IMR-90 (cell line): Measurements from ENCODE around the gene CRY2. TPM values are rescaled to one million over a fixed set of nuclear protein-coding genes. Genes with fewer than 3 reads are reported as not detected.

Experiments used
- ATAC-seq: fragments of 200-7000 bp; cut with Tn5 transposase; 2 replicates; pipeline ENCODE4 v1.9.1; 2020; ENCODE audit warnings: low read depth, mild to moderate bottlenecking, moderate library complexity
- BruUV-seq: library from RNA; stranded (reverse); fragments of 400-500 nt; replicated peaks from 2 replicates; lab custom pipeline; 2021; lab: Mats Ljungman, UMichigan
- CTCF ChIA-PET: fragments of 300-600 bp; formaldehyde crosslinking; extraction: SDS; loops from one replicate; lab custom pipeline; 2021; ENCODE audit warnings: antibody characterized with exemption; lab: Yijun Ruan, JAX
- POLR2A ChIA-PET: fragments of 300-600 bp; sonication (Branson Sonifier 250); formaldehyde crosslinking; loops from one replicate; lab custom pipeline; 2022; ENCODE audit warnings: antibody characterized with exemption; ENCODE audit not compliant: unreplicated experiment; lab: Charles Lee
- DNase-seq: peaks from one replicate; pipeline ENCODE4 v3.0.0; 2013
- H2AFZ ChIP-seq: replicated peaks from 2 replicates; pipeline ENCODE3; 2013; ENCODE audit warnings: low read length, mild to moderate bottlenecking; ENCODE audit not compliant: poor library complexity
- H2AK5ac ChIP-seq: 2 replicates; pipeline ENCODE4 v1.6.1; 2013; ENCODE audit warnings: low read depth, low read length, inconsistent platforms
- H2AK9ac ChIP-seq: replicated peaks from 2 replicates; pipeline ENCODE3; 2013; ENCODE audit warnings: mild to moderate bottlenecking, low read depth, low read length, moderate library complexity; ENCODE audit not compliant: poor library complexity
- H2BK120ac ChIP-seq: 2 replicates; pipeline ENCODE4 v1.6.1; 2013; ENCODE audit warnings: low read depth, low read length, inconsistent platforms
- H2BK15ac ChIP-seq: 3 replicates; pipeline ENCODE4 v1.6.1; 2013; ENCODE audit warnings: low read depth, low read length, inconsistent platforms
- H2BK20ac ChIP-seq: 2 replicates; pipeline ENCODE4 v1.6.1; 2013; ENCODE audit warnings: low read depth, mild to moderate bottlenecking, inconsistent platforms, low read length, moderate library complexity
- H2BK5ac ChIP-seq: 2 replicates; pipeline ENCODE4 v1.6.1; 2013; ENCODE audit warnings: mild to moderate bottlenecking, low read depth, low read length, inconsistent platforms; ENCODE audit not compliant: poor library complexity, severe bottlenecking
- H3K14ac ChIP-seq: replicated peaks from 2 replicates; pipeline ENCODE4 v1.6.1; 2013; ENCODE audit warnings: low read depth, low read length, inconsistent platforms
- H3K18ac ChIP-seq: 2 replicates; pipeline ENCODE4 v1.6.1; 2013; ENCODE audit warnings: low read depth, low read length, control low read depth
- H3K23ac ChIP-seq: 2 replicates; pipeline ENCODE4 v1.6.1; 2013; ENCODE audit warnings: low read depth, low read length, inconsistent platforms
- H3K27ac ChIP-seq: 2 replicates; pipeline ENCODE4 v1.5.1; 2013; ENCODE audit warnings: mild to moderate bottlenecking, control low read depth, low read length; ENCODE audit not compliant: insufficient read depth
- H3K27me3 ChIP-seq: 2 replicates; pipeline ENCODE4 v1.6.1; 2013; ENCODE audit warnings: low read length; ENCODE audit not compliant: control insufficient read depth, insufficient read depth
- H3K36me3 ChIP-seq: 2 replicates; pipeline ENCODE4 v1.6.1; 2013; ENCODE audit warnings: low read length, mixed read lengths; ENCODE audit not compliant: control insufficient read depth, insufficient read depth
- H3K4ac ChIP-seq: 2 replicates; pipeline ENCODE4 v1.6.1; 2013; ENCODE audit warnings: low read depth, low read length, inconsistent platforms
- H3K4me1 ChIP-seq: 2 replicates; pipeline ENCODE4 v1.6.1; 2013; ENCODE audit warnings: low read length, mixed read lengths; ENCODE audit not compliant: control insufficient read depth, insufficient read depth
- H3K4me2 ChIP-seq: 2 replicates; pipeline ENCODE4 v1.6.1; 2013; ENCODE audit warnings: low read depth, mild to moderate bottlenecking, control low read depth, low read length, moderate library complexity
- H3K4me3 ChIP-seq: 2 replicates; pipeline ENCODE4 v1.5.1; 2013; ENCODE audit warnings: low read depth, mild to moderate bottlenecking, control low read depth, low read length, moderate library complexity; ENCODE audit not compliant: insufficient read depth
- H3K56ac ChIP-seq: 2 replicates; pipeline ENCODE4 v1.6.1; 2013; ENCODE audit warnings: low read length, inconsistent platforms; ENCODE audit not compliant: insufficient read depth; ENCODE audit errors: extremely low read depth
- H3K79me1 ChIP-seq, 2 experiments: 2 replicates each; pipeline ENCODE4 v1.6.1; 2013; ENCODE audit warnings: low read length in 2 of 2, inconsistent platforms in 1 of 2, low read depth in 1 of 2
- H3K9ac ChIP-seq: 2 replicates; pipeline ENCODE4 v1.6.1; 2013; ENCODE audit warnings: low read depth, low read length, control low read depth
- H3K9me1 ChIP-seq: 2 replicates; pipeline ENCODE4 v1.6.1; 2013; ENCODE audit warnings: low read length, inconsistent platforms; ENCODE audit not compliant: insufficient read depth
- H3K9me3 ChIP-seq: 2 replicates; pipeline ENCODE4 v1.6.1; 2013; ENCODE audit warnings: low read length; ENCODE audit not compliant: control insufficient read depth, insufficient read depth
- H4K20me1 ChIP-seq: 2 replicates; pipeline ENCODE4 v1.6.1; 2013; ENCODE audit warnings: low read length, inconsistent platforms; ENCODE audit not compliant: insufficient read depth
- H4K5ac ChIP-seq: 2 replicates; pipeline ENCODE4 v1.6.1; 2013; ENCODE audit warnings: mild to moderate bottlenecking, low read depth, low read length, control low read depth
- H4K8ac ChIP-seq, 2 experiments: 2 replicates each; pipeline ENCODE4 v1.6.1; 2013; ENCODE audit warnings: low read depth in 2 of 2, low read length in 2 of 2, control low read depth in 1 of 2, inconsistent platforms in 1 of 2
- H4K91ac ChIP-seq: 2 replicates; pipeline ENCODE4 v1.6.1; 2013; ENCODE audit warnings: low read depth, low read length, inconsistent platforms; ENCODE audit not compliant: insufficient read depth
- MAFK ChIP-seq: IDR thresholded peaks from 2 replicates; pipeline ENCODE4 v1.6.1; 2012; ENCODE audit warnings: low read depth, low read length, improper control_type of control experiment
- MAZ ChIP-seq: IDR thresholded peaks from 2 replicates; pipeline ENCODE4 v1.6.1; 2012; ENCODE audit warnings: low read depth, mild to moderate bottlenecking, low read length, improper control_type of control experiment, moderate library complexity, borderline replicate concordance
- MXI1 ChIP-seq: IDR thresholded peaks from 2 replicates; pipeline ENCODE4 v1.6.1; 2012; ENCODE audit warnings: low read depth, mild to moderate bottlenecking, low read length, moderate library complexity, borderline replicate concordance
- WGBS, 2 experiments: methylation state at CpG; one replicate each; pipeline versions ENCODE4 v1.1.5 to v1.1.7; 2013; ENCODE audit warnings: missing lambda C conversion rate in 2 of 2; ENCODE audit not compliant: insufficient read length in 1 of 2; ENCODE audit errors: extremely low coverage in 2 of 2; 5-methylcytosine and 5-hydroxymethylcytosine counted together
- dilution Hi-C: fragments of 300-500 bp; cut with HindIII; formaldehyde crosslinking; loops from one replicate; pipeline ENCODE4 v1.14.3; 2018; ENCODE audit warnings: low sequenced_read_pairs; ENCODE audit not compliant: unreplicated experiment
- in situ Hi-C: fragments of 300-500 bp; cut with MboI; formaldehyde crosslinking; loops from 3 replicates; pipeline ENCODE4 v1.14.3; 2019; ENCODE audit warnings: low sequenced_read_pairs, inconsistent platforms, mixed read lengths
- intact Hi-C: fragments of 100-400 bp; cut with micrococcal nuclease; formaldehyde crosslinking; loops from 2 replicates; pipeline ENCODE4 v1.10.0; 2022
- polyA plus RNA-seq, 3 experiments: library from polyadenylated mRNA; depleted of rRNA; stranded (reverse); fragments of >200 nt; gene quantifications; 2 replicates each; pipeline ENCODE4 v1.2.3, GENCODE V29; 2012; ENCODE audit warnings: low replicate concordance in 1 of 3
- total RNA-seq: library from RNA; depleted of rRNA; stranded (reverse); fragments of >200 nt; gene quantifications from 2 replicates; pipeline ENCODE4 v1.2.3, GENCODE V29; 2012

CRY2 gene
- total and polyA plus RNA-seq, 2 of the 4 experiments (the other 2 are of a cell fraction) = 12.2 to 13.1 TPM

DNA sequence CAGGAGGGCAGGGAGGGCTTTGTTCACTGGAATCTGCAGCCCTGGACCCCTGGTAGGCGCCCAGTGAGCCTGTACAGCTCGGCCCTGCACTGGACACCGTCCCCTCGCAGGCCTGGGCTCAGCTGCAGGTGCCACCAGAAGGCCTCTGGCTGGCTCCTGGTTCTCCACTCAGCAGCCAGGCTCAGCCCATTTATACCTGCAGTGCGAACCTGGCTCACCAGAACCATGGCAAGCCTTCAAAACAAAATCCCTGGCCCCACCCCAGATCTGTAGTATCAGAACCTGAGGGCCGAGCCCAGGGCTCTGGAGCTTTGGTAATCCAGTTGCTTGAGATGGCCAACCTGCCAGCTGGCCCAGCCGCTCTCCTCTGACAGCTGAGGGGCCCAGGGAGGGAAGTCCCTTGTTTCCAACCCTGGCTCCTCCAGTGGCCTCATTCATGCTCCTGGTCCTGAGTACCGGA, 60.7 kb downstream of the CRY2 start:
- ATAC-seq (no peak; the same call in 1 of the 2 replicates), DNase-seq (no peak)
- H3K23ac ChIP-seq = no peak overlapping the region
- no peak overlapping the region for H2BK120ac ChIP-seq
- BruUV-seq = no TSS peak
- no peaks in the 10 kb centered on the region for H3K9me1 ChIP-seq
- dilution Hi-C loops = no loop called here
- H3K9me3 ChIP-seq = no peaks in the 10 kb centered on the region
- H2BK15ac ChIP-seq = no peak overlapping the region
- H2BK5ac ChIP-seq = no peak overlapping the region
- intact Hi-C loops = no loop called here
- peaks cover 32% of the 10 kb centered on the region for H3K36me3 ChIP-seq
- no peak overlapping the region for H4K91ac ChIP-seq
- H3K27me3 ChIP-seq = no peaks in the 10 kb centered on the region
- no peak overlapping the region for H3K4ac ChIP-seq
- ChIA-PET POLR2A (no interaction called here), CTCF (no interaction called here)
- no peak overlapping the region for H2AK9ac ChIP-seq
- no peak overlapping the region for H3K9ac ChIP-seq
- H3K14ac ChIP-seq = no peak overlapping the region
- no peak overlapping the region for H3K4me2 ChIP-seq
- in situ Hi-C loops = no loop called here
- H3K18ac ChIP-seq = no peak overlapping the region
- no peaks in the 10 kb centered on the region for H3K4me1 ChIP-seq
- no peak overlapping the region for H2BK20ac ChIP-seq
- H3K56ac ChIP-seq = no peak overlapping the region
- TF ChIP-seq MAZ = no peak
- no peak for TF ChIP-seq MXI1
- no peak for TF ChIP-seq MAFK
- H4K5ac ChIP-seq = no peak overlapping the region
- H3K4me3 ChIP-seq = no peak overlapping the region
- whole genome bisulfite sequencing, 2 experiments = 60% methylated on average over 5 of the region's 8 CpGs; no CpG with 5 or more reads in 1 of the 2 experiments
- no peak overlapping the region for H4K8ac ChIP-seq
- H3K79me1 ChIP-seq = no peaks in the 10 kb centered on the region
- no peak overlapping the region for H2AK5ac ChIP-seq
- H2AFZ ChIP-seq = no peak overlapping the region
- no peak overlapping the region for H3K27ac ChIP-seq
- no peaks in the 10 kb centered on the region for H4K20me1 ChIP-seq
